ENCODE results near the gene MR1. TPM values are rescaled to one million over a fixed set of nuclear protein-coding genes. Genes with fewer than 3 reads are reported as not detected.

The MR1 gene
- total and polyA plus RNA-seq, 2 donors (not counting 1 experiment from before 2014, with no cell fraction given), result 41.6 to 42.1 TPM

- H3K79me2 ChIP-seq (ENCODE audit: control insufficient read depth, insufficient read depth, low read length), result peaks cover 6% of the 10 kb centered on the region
- H3K9ac ChIP-seq (ENCODE audit: insufficient read depth, low read length), result no peak overlapping the region
- no peak overlapping the region for H3K27ac ChIP-seq (ENCODE audit: insufficient read depth, low read length)
- no peak overlapping the region for H3K4me2 ChIP-seq (ENCODE audit: extremely low read depth, insufficient read depth, low read length)
- H3K4me3 ChIP-seq (replicated peaks in 1 of 4; ENCODE audit: control extremely low read depth in 1 of 4, insufficient read depth in 1 of 4, low read depth in 3 of 4, low read length in 4 of 4), result no peak overlapping the region
- H2AFZ ChIP-seq (ENCODE audit: low read length), result no peak overlapping the region
- H3K9me3 ChIP-seq (ENCODE audit: control insufficient read depth, insufficient read depth, low read depth, low read length), result no peaks in the 10 kb centered on the region
- peaks cover 37% of the 10 kb centered on the region for H3K4me1 ChIP-seq (ENCODE audit: control insufficient read depth, extremely low read depth, insufficient read depth, low read length)
- no peak for TF ChIP-seq CTCF (conservative IDR thresholded peaks at IDR 0.05 in 1 of 2, IDR thresholded peaks at IDR 0.05 in 1 of 2; ENCODE audit: low read depth in 1 of 2, low read length in 2 of 2)
- TF ChIP-seq EZH2 (IDR thresholded peaks at IDR 0.05; ENCODE audit: low read length, missing control alignments), result no peak
- no peaks in the 10 kb centered on the region for H3K36me3 ChIP-seq (ENCODE audit: control insufficient read depth, insufficient read depth, low read length)
- no peaks in the 10 kb centered on the region for H3K27me3 ChIP-seq (ENCODE audit: control insufficient read depth, insufficient read depth, low read length)
- DNase-seq (ENCODE audit: low read depth in 2 of 2), result no peak
- H4K20me1 ChIP-seq (ENCODE audit: control insufficient read depth, extremely low read depth, insufficient read depth, low read length), result no peaks in the 10 kb centered on the region
These were observed 74.6 kb downstream of the MR1 start for GRCh38 chr1:181108304-181108867.

GRCh38 chr1:181110013-181110412 is 76.2 kb downstream of the MR1 start:
- no peaks in the 10 kb centered on the region for H3K79me2 ChIP-seq (ENCODE audit: control insufficient read depth, insufficient read depth, low read length)
- no peak overlapping the region for H3K4me2 ChIP-seq (ENCODE audit: extremely low read depth, insufficient read depth, low read length)
- H3K36me3 ChIP-seq (ENCODE audit: control insufficient read depth, insufficient read depth, low read length), result no peaks in the 10 kb centered on the region
- no peak for DNase-seq (ENCODE audit: low read depth in 2 of 2)
- TF ChIP-seq EZH2 (IDR thresholded peaks at IDR 0.05; ENCODE audit: low read length, missing control alignments) (no peak), CTCF (conservative IDR thresholded peaks at IDR 0.05 in 1 of 2, IDR thresholded peaks at IDR 0.05 in 1 of 2; ENCODE audit: low read depth in 1 of 2, low read length in 2 of 2) (no peak)
- H3K9me3 ChIP-seq (ENCODE audit: control insufficient read depth, insufficient read depth, low read depth, low read length), result no peaks in the 10 kb centered on the region
- H3K4me3 ChIP-seq (replicated peaks in 1 of 4; ENCODE audit: control extremely low read depth in 1 of 4, insufficient read depth in 1 of 4, low read depth in 3 of 4, low read length in 4 of 4), result no peak overlapping the region
- no peak overlapping the region for H2AFZ ChIP-seq (ENCODE audit: low read length)
- H3K9ac ChIP-seq (ENCODE audit: insufficient read depth, low read length), result no peak overlapping the region
- no peaks in the 10 kb centered on the region for H3K27me3 ChIP-seq (ENCODE audit: control insufficient read depth, insufficient read depth, low read length)
- H3K27ac ChIP-seq (ENCODE audit: insufficient read depth, low read length), result no peak overlapping the region
- no peaks in the 10 kb centered on the region for H4K20me1 ChIP-seq (ENCODE audit: control insufficient read depth, extremely low read depth, insufficient read depth, low read length)
- peaks cover 40% of the 10 kb centered on the region for H3K4me1 ChIP-seq (ENCODE audit: control insufficient read depth, extremely low read depth, insufficient read depth, low read length)

Other genes starting within 250 kb of the MR1 start
- gene KIAA1614, start 121.1 kb upstream of the MR1 start, total RNA-seq, result 7.7 and 8.1 TPM in 2 replicates
- gene KIAA1614, start 121.1 kb upstream of the MR1 start, polyA plus RNA-seq, result 2.0 and 3.0 TPM in 2 replicates
- gene STX6, start 11.1 kb upstream of the MR1 start, total RNA-seq, result 31.3 and 37.2 TPM in 2 replicates
- gene STX6, start 11.1 kb upstream of the MR1 start, polyA plus RNA-seq, result 19.6 and 20.4 TPM in 2 replicates
- 31.1 and 42.8 TPM in 2 replicates for gene IER5, start 54.7 kb downstream of the MR1 start, total RNA-seq
- 19.1 and 24.2 TPM in 2 replicates for gene IER5, start 54.7 kb downstream of the MR1 start, polyA plus RNA-seq